ENCODE results near the gene DMD. TPM values are rescaled to one million over a fixed set of nuclear protein-coding genes. Genes with fewer than 3 reads are reported as not detected.
"Not testable (repeated sequence)": the region's sequence is repeated elsewhere in the genome, so short reads cannot be mapped to it uniquely, and the experiment has no call there.

The DMD gene
- polyA plus RNA-seq, 3 donors: 16.2 to 19.8 (median 19.4) TPM

GRCh38 chrX:33171041-33171440 lies 40.3 kb downstream of the DMD start:
- DNase-seq: no peak

DNA sequence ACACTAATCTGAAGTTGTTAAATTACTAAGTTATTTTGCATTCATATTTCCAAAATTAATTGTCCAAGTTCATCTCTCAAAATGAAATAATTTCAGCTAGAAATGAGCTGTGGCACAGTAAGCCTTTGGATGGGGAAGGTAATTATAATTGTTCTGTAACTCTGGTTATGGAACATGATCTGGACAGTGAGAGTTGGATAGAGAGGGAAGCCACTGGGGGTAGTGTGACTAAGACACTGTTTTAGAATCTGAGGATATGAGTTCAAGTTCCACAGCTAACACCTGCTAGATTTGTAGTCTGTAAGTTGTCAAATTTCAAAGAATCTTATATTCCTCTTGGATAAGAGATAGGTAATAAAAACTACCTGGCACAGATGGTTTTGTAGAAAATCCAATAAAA lies 49.5 kb downstream of the DMD start:
- no peak for DNase-seq

- DNase-seq: no peak
These were observed 51.1 kb downstream of the DMD start for GRCh38 chrX:33160273-33160672.

- DNase-seq: no peak
These were observed 55.1 kb downstream of the DMD start for GRCh38 chrX:33156152-33156726.

- no peak for DNase-seq
These were observed 61.8 kb downstream of the DMD start for GRCh38 chrX:33149580-33149979.

GRCh38 chrX:33149085-33149484 lies 62.3 kb downstream of the DMD start:
- DNase-seq: no peak

DNA sequence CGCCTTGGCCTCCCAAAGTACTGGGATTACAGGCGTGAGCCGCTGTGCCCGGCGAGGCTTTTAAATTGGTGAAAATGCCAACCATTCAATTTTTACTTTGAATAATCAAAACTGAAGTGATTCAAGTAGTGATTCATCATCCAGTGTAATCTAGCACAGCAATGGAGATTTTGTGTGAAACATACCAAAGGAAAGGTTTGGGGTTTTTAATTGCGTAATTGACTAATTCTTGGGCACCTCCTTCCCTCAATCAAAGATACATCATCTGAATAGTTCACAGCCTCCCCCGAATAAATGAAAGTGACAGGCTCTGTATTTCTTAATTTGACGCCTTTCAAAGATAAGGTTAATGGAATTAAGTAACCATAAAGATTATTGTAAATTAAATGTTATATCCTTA lies 69.0 kb downstream of the DMD start:
- DNase-seq: no peak

DNA sequence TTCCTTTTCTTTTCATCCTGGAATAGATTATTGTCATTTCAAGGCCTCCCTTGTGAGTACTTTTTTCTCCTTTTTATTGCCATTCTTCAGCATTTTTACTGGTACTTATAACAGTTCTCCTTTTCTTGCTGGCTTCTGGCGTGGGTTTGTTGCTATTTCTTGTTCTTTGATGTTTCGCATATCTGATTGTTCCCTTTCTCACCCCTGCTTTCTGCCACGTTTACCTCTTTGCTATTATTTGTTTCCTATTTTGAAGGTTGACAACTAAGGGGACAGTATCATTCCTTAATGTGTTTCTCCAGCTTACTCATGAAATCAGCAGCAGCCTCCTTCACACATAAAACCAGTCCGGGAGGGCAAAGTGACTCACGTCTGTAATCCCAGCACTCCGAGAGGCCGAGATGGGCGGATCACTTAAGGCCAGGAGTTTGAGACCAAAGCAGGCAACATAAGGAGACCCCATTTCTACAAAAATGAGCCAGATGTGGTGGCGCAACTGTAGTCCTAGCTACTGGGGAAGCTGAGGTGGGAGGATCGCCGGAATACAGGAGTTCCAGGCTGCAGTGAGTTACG lies 72.6 kb downstream of the DMD start:
- no peak for DNase-seq

GRCh38 chrX:33134164-33134563 lies 77.2 kb downstream of the DMD start:
- no peak for DNase-seq

DNA sequence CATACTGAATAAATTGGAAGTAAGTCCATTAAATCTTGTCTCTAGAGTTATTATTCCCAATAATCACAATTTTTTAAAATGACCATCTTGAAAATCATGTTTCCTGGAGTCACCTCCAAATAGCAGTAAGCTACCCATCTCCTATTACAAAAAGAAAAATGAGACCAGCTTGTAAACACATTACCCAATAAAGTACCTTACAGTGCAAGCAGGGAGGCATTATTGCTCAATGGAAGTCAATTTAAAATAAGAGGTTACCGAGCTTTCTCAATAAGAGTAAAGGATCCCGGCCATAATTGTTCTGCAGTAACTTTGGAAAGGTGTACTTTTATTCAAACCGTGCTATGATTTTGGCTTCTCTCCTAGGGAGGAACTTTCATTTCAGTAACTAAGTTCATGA lies 78.0 kb downstream of the DMD start:
- no peak for DNase-seq

GRCh38 chrX:33132569-33132968 lies 78.8 kb downstream of the DMD start:
- no peak for DNase-seq

GRCh38 chrX:33129607-33130006 lies 81.7 kb downstream of the DMD start:
- no peak for DNase-seq

DNA sequence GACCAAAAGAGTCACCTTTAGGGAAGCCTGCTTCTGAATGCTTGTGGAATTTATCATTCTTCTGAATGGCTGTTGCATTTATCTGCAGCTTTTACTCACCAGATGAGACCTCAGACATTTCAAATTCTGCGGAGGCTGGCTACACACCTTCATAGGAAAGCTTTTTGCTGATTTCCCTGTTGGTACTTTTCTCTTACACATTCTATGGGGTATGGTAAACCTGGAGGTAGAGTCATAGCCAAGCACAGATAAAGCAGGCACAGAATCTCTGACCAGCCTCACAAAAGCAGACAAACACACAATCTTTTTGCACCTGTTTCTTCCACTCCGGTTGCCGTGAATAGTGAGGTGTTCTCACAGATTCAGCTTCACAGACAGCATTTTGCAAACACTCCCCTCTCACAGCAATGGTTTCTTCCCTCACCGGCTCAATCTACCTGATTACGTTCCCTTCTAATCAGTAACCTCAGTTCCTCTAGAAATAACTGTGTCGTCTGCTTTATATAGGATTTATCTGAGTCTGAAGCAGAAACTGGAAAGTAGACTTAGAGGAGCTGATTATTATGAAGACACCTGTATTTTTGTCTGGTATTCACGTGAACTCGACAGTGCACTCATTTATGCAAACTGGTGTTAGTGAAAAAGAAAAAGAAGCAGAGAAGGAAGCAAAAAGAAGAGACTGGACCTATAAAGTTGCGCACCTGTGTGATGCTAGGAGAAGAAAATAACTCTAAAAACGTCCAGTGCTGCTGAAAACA lies 83.1 kb downstream of the DMD start:
- DNase-seq: no peak

DNA sequence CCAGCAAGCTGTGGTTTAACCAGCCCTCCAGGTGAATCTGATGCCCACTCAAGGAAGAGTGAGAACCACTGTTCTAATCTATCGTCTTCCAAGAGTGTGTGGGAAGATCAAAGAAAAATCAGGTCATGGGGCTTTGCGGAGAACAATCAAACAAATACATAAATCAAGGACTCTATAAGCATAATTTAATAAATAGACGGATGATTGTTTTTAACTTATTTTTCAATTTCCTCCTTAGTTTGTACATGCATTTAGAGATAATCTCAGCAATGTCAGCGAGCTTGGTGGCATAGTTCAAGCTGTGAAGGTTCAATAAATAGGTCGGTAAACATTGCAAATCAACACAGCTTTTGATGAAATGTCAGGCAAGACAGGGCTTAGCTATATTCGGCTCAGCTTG lies 84.9 kb downstream of the DMD start:
- no peak for DNase-seq

GRCh38 chrX:33109858-33110257 lies 101.5 kb downstream of the DMD start:
- DNase-seq: no peak

- no peak for DNase-seq
These were observed 104.6 kb downstream of the DMD start for GRCh38 chrX:33106737-33107136.

DNA sequence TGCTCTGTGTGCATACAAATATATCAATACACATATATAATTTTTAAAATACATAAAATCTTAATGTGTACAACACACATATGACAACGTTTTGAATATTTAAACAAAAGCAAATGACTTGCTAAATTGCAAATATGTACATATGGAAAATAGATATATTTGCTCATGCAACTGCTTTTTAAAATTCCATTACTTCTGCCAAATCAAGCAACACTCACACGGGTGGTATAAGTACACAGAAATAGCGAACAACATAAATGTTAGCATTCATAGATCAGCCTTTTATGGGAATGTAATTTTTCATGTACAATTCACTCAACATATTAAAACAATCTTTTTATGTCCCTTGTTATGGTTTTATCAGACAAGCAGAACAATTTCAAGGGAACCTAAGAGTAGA lies 116.3 kb downstream of the DMD start:
- DNase-seq: no peak

DNA sequence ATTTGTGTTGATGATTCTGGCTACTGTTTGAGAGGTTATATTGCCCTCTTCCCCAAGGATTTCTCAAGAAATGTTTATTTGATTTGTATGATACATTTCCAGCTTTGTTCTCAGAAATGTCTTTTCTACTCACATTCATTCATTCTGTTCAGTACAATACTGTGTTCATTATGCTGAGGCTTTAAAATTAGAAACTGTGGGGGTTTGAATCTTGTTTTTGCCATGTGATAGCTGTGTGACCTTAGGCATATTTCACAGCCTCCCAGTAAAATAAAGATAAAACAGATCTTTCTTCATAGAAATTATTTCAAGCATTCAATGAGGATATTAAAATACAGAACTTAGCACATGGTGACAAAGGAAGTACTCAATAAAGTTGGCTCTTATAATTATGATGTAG lies 123.9 kb downstream of the DMD start:
- no peak for DNase-seq

DNA sequence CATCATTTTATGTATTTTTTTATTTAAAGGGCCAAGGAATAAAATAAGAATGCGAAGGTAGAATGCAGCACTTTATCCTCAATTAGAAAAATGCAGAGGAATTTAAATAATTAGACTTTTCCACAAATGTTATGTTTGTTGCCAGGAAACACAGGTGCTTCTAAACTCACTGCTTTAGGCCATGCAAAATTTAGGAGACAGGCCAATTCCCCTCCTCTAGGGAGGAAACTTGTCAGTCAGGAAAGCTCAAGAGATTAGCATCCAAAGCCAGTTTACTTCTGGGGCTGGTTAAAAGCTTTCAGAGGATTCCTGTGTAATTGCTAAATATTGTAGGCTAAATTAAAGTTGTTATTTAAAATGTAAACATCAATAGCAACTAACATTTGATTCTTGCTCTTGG lies 124.5 kb downstream of the DMD start:
- DNase-seq: no peak

DNA sequence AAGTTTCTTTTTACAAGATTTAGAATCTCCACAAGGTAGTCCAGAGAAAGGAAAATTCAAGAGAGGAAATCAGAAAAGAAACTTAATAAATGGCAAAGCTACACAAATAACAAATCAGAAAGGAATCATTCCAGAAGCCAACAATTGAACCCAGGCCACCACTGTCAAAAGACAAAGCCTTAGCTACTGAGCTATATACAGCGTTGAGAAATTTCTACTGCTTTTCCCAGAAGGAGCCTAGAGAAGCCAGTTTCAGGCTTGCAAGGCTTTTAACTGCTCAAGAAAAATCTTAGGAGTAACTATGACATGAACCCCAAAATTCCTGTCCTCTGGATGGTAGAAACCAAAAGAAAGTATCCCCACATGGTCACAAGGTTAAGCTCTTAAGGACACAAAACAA lies 129.0 kb downstream of the DMD start:
- no peak for DNase-seq

- DNase-seq: no peak
These were observed 133.1 kb downstream of the DMD start for GRCh38 chrX:33078273-33078672.

DNA sequence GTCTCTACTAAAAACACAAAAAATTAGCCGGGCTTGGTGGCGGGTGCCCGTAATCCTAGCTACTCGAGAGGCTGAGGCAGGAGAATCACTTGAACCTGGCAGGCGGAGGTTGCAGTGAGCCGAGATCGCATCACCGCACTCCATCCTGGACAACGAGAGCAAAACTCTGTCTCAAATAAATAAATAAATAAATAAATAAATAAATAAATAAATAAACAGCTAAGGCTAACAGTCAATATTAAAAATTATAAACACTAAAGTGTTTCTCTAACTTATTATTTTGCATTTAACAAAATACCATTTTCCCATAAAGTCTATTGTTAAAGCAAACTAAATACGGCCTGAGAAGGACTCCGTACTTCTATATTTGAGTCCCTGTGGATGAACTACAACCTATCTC lies 137.7 kb downstream of the DMD start:
- DNase-seq: not testable (repeated sequence)

DNA sequence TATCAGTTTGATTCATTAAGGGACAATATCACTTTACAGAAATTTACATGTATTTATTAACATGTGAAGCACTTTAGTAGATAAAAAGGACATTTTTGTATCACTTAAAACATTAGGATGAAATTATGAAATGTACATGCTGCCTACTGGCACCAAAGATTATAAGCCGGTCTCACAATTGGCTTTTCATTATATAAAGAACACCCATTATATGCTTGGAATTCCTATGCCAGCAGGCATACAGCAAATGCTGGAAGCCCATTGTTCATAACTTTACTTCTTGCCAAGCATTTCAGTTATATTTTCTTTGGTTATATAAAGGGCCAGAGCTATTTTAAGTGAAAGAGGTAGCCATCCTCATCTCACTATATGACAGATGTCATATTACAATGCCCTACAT lies 145.9 kb downstream of the DMD start:
- DNase-seq: no peak

GRCh38 chrX:33062041-33062440 lies 149.3 kb downstream of the DMD start:
- no peak for DNase-seq

Measured in renal pelvis (tissue), 4 donors.